CD4-positive, alpha-beta T cell treated with Interferon gamma for 1 hour (primary cell): Measurements from ENCODE around the gene ADK.
"Not testable (repeated sequence)": the region's sequence is repeated elsewhere in the genome, so short reads cannot be mapped to it uniquely, and the experiment has no call there.

Source experiments
- DNase-seq: peaks from one replicate; pipeline ENCODE4 v3.0.0-alpha.2; 2020

ADK gene

GRCh38 chr10:74500026-74500704, 349.1 kb downstream of the ADK start:
- DNase-seq, result no peak

GRCh38 chr10:74500816-74501215, 349.8 kb downstream of the ADK start:
- DNase-seq, result no peak

- no peak for DNase-seq
Measured at GRCh38 chr10:74502963-74503608, 352.1 kb downstream of the ADK start.

- no peak for DNase-seq
Measured at GRCh38 chr10:74507951-74508350, 356.9 kb downstream of the ADK start.

GRCh38 chr10:74510594-74510993, 359.6 kb downstream of the ADK start:
- no peak for DNase-seq

GRCh38 chr10:74511051-74511450, 360.0 kb downstream of the ADK start:
- no peak for DNase-seq

- DNase-seq, result no peak
Measured at GRCh38 chr10:74514322-74514721, 363.3 kb downstream of the ADK start.

- DNase-seq, result no peak
Measured at GRCh38 chr10:74518061-74518460, 367.0 kb downstream of the ADK start.

GRCh38 chr10:74521526-74521925, 370.5 kb downstream of the ADK start:
- no peak for DNase-seq

- no peak for DNase-seq
Measured at GRCh38 chr10:74523199-74523598, 372.2 kb downstream of the ADK start.

GRCh38 chr10:74525885-74526284, 374.9 kb downstream of the ADK start:
- DNase-seq, result no peak

- DNase-seq, result not testable (repeated sequence)
Measured at GRCh38 chr10:74527611-74528010, 376.6 kb downstream of the ADK start.

- no peak for DNase-seq
Measured at GRCh38 chr10:74529205-74529604, 378.2 kb downstream of the ADK start.

- no peak for DNase-seq
Measured at GRCh38 chr10:74530981-74531380, 380.0 kb downstream of the ADK start.

GRCh38 chr10:74539317-74539716, 388.3 kb downstream of the ADK start:
- no peak for DNase-seq

GRCh38 chr10:74541375-74541774, 390.4 kb downstream of the ADK start:
- no peak for DNase-seq

- DNase-seq, result no peak
Measured at GRCh38 chr10:74542077-74542476, 391.1 kb downstream of the ADK start.

- DNase-seq, result no peak
Measured at GRCh38 chr10:74543276-74543675, 392.3 kb downstream of the ADK start.

GRCh38 chr10:74544106-74544505, 393.1 kb downstream of the ADK start:
- no peak for DNase-seq

- no peak for DNase-seq
Measured at GRCh38 chr10:74548676-74549075, 397.7 kb downstream of the ADK start.

GRCh38 chr10:74556072-74556705, 405.2 kb downstream of the ADK start:
- DNase-seq, result no peak

- DNase-seq, result no peak
Measured at GRCh38 chr10:74557098-74557497, 406.1 kb downstream of the ADK start.

GRCh38 chr10:74558403-74558802, 407.4 kb downstream of the ADK start:
- no peak for DNase-seq

- no peak for DNase-seq
Measured at GRCh38 chr10:74558897-74559296, 407.9 kb downstream of the ADK start.
